Pancreas (tissue), 10 donors: ENCODE results near the gene TEDC1. TPM values are rescaled to one million over a fixed set of nuclear protein-coding genes. Genes with fewer than 3 reads are reported as not detected.

ENCODE experiments used
- ATAC-seq, 4 donors: fragments of 200-7000 bp; cut with Tn5 transposase; one replicate each; pipeline versions ENCODE4 v1.8.0 to v1.9.1; 2020; ENCODE audit warnings: mild to moderate bottlenecking in 4 of 4, moderate library complexity in 4 of 4
- DNase-seq, 6 donors: peaks; one replicate each; pipeline ENCODE4 v3.0.0-alpha.2; 2020
- FAIRE-seq: peaks from 2 replicates; lab custom pipeline; 2012; peaks lifted over from hg19 to GRCh38; lab: Jason Lieb, UNC
- H3K27ac ChIP-seq, 4 donors: fragments of 200-600 bp; sonication (generic); 1 replicate in 3 of 4; 2 replicates in 1 of 4; pipeline versions ENCODE4 v1.5.0 to v1.8.0; 2020
- H3K27me3 ChIP-seq, 4 donors: fragments of 200-600 bp; one replicate each; pipeline ENCODE4 v1.8.0; 2021
- H3K36me3 ChIP-seq, 3 donors: fragments of 200-600 bp; sonication (generic) in 1 of 3; one replicate each; pipeline versions ENCODE4 v1.5.0 to v1.8.0; 2020 to 2021
- H3K4me1 ChIP-seq, 3 donors: fragments of 200-600 bp; one replicate each; pipeline ENCODE4 v1.8.0; 2021
- H3K4me3 ChIP-seq, 4 donors: fragments of 200-600 bp; sonication (generic) in 2 of 4; one replicate each; pipeline versions ENCODE4 v1.5.0 to v1.8.0; 2020 to 2021
- H3K9me3 ChIP-seq, 4 donors: fragments of 200-600 bp; one replicate each; pipeline ENCODE4 v1.8.0; 2021
- CTCF ChIP-seq, 4 donors: fragments of 200-600 bp; sonication (generic) in 3 of 4; IDR thresholded peaks; one replicate each; pipeline versions ENCODE4 v1.5.0 to v1.8.0; 2021; ENCODE audit warnings: antibody characterized with exemption in 4 of 4
- WGBS, 2 donors: extraction: QIAGEN DNeasy Blood & Tissue Kit; methylation state at CpG; one replicate each; pipeline ENCODE4 v1.1.7; 2013; 5-methylcytosine and 5-hydroxymethylcytosine counted together
- intact Hi-C, 3 donors: fragments of 100-400 bp; cut with DNase I; formaldehyde crosslinking; loops; one replicate each; pipeline versions ENCODE4 v1.11.1 to v1.14.2; 2022
- polyA plus RNA-seq, 2 donors: library from polyadenylated mRNA; stranded (reverse); fragments of 200-250 nt; gene quantifications; one replicate each; pipeline ENCODE4 v1.2.3, GENCODE V29; 2013
- total RNA-seq, 6 donors: library from RNA; stranded (reverse); fragmentation: NEBNext Ultra II Directional in 4 of 6; extraction: Animal tissue kit (Norgen Biotek cat#: 25700) in 4 of 6; gene quantifications; one replicate each; pipeline versions ENCODE4 v1.2.1 to v1.2.4, GENCODE V29; 2021 to 2023
- donor health status: healthy with polysubstance abuse.
- donor health status: DM: no; HTN: no; CAD: no; lungs with moderate emphysema.
- donor health status: DM: no; HTN: no; CAD: no.
- donor health status: control.
- donor health status: control.
- donor health status: Bipolar disorder and iron deficiency.
- donor health status: DM: yes; HTN: yes; CAD: no.
- donor health status: DM: no; HTN: no; CAD: no.
- donor health status: DM: no; HTN: no; CAD: no.
- donor health status: DM: yes; HTN: yes; CAD: no.

The TEDC1 gene
- total RNA-seq (1 to 10 TPM; 2.0 to 5.2 (median 3.3) TPM), polyA plus RNA-seq (10 to 100 TPM; 18.1 to 21.5 TPM)

- H3K4me1 ChIP-seq, result peaks cover 0 to 24% (median 4%) of the 10 kb centered on the region in 3 donors
- peak; percentile 78 to 88 (median 81) for ATAC-seq
- peak; percentile 97 for FAIRE-seq
- peak; percentile 98 to 100 (median 100) for DNase-seq
- intact Hi-C loops, result no loop called here
- no peaks in the 10 kb centered on the region for H3K9me3 ChIP-seq
- 0% methylated on average over 78 to 94 of the region's 94 CpGs for WGBS, 2 donors
- peak within 1 kb of the TSS; percentile 54 to 92 (median 58) for H3K4me3 ChIP-seq
- H3K36me3 ChIP-seq, result no peaks in the 10 kb centered on the region
- peak; percentile 47 to 87 (median 68) for TF ChIP-seq CTCF (IDR thresholded peaks at IDR 0.05)
- H3K27me3 ChIP-seq, result peaks cover 0 to 11% (median 0%) of the 10 kb centered on the region in 4 donors
- H3K27ac ChIP-seq, result peak within 1 kb of the TSS; percentile 92 to 98 (median 96)
Observed at GRCh38 chr14:105490572-105491365, at the start of gene TEDC1. Gene TEDC1 (plus strand): TSS chr14:105491246. CDS start chr14:105491376, 130 bp downstream.

DNA sequence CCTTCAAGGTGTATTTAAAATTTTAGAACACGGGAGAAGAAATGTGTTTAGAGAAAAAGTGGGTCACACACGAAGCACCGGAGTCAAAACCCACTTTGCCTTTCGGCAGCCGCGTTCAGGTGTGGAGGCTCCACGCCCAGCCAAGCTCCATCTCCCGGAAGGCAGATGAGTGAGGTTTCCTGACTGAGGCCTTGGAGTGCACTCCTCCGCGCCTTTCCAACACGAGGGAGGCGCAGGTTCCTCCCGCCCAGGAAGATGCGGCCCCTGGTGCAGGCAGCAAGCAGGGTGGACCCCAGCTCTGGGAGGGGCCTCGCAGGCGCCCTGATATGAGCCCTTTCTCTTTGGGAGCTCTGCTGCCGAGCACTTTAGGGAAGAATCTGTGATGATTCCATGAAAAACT lies 48.9 kb upstream of the TEDC1 start:
- Histone ChIP-seq H3K27me3 (no peaks in the 10 kb centered on the region), H3K27ac (no peak overlapping the region), H3K4me1 (no peaks in the 10 kb centered on the region), H3K4me3 (no peak overlapping the region), H3K9me3 (no peaks in the 10 kb centered on the region), H3K36me3 (peaks cover 0 to 5% (median 0%) of the 10 kb centered on the region in 3 donors)
- WGBS, 2 donors, result 78 to 85% methylated on average over 17 of the region's 17 CpGs
- no peak for TF ChIP-seq CTCF (IDR thresholded peaks at IDR 0.05)
- no peak for DNase-seq
- intact Hi-C loops, result no loop called here
- no peak for ATAC-seq
- FAIRE-seq, result no peak

GRCh38 chr14:105442834-105443233 lies 48.2 kb upstream of the TEDC1 start:
- ATAC-seq (no peak), FAIRE-seq (no peak)
- intact Hi-C loops, result no loop called here

GRCh38 chr14:105444859-105445258 lies 46.2 kb upstream of the TEDC1 start:
- no peaks in the 10 kb centered on the region for H3K9me3 ChIP-seq
- H3K27me3 ChIP-seq, result no peaks in the 10 kb centered on the region
- no peak for TF ChIP-seq CTCF (IDR thresholded peaks at IDR 0.05)
- no peak for ATAC-seq
- peak in 1 of 6 donors; percentile 48 for DNase-seq
- WGBS, 2 donors, result 90 to 91% methylated on average over 17 of the region's 17 CpGs
- H3K36me3 ChIP-seq, result peaks cover 0 to 5% (median 0%) of the 10 kb centered on the region in 3 donors
- H3K4me1 ChIP-seq, result no peaks in the 10 kb centered on the region
- no peak overlapping the region for H3K4me3 ChIP-seq
- no peak for FAIRE-seq
- intact Hi-C loops, result no loop called here
- no peak overlapping the region for H3K27ac ChIP-seq

More at GRCh38 chr14:105442834-105443233, 48.2 kb upstream of the TEDC1 start:
- Histone ChIP-seq H3K9me3 (no peaks in the 10 kb centered on the region), H3K36me3 (peaks cover 0 to 5% (median 0%) of the 10 kb centered on the region in 3 donors), H3K27me3 (no peaks in the 10 kb centered on the region), H3K4me3 (no peak overlapping the region), H3K27ac (no peak overlapping the region), H3K4me1 (no peaks in the 10 kb centered on the region)
- DNase-seq, result no peak
- WGBS, 2 donors, result 82 to 85% methylated on average over 12 of the region's 12 CpGs
- no peak for TF ChIP-seq CTCF (IDR thresholded peaks at IDR 0.05)

DNA sequence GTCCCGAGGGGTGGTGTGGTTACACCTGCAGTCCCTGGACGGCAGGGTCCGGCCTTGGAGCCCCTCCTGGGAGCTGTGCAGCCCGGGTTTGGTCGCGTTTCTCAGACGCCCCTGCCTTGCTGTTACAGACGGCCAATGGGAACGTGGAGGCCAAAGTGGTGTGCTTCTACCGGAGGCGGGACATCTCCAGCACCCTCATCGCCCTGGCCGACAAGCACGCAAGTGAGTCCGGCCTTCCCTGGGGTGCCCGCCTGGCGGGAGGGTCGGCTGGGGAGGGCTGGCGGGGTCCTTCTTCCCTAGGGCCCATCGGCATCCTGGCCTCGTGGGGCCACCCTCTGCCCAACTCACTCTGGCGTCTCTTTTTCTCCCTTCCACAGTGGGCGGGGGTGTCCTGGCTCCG lies 45.8 kb upstream of the TEDC1 start:
- Histone ChIP-seq H3K4me3 (no peak overlapping the region), H3K36me3 (peaks cover 0 to 10% (median 2%) of the 10 kb centered on the region in 3 donors), H3K27ac (no peak overlapping the region), H3K27me3 (no peaks in the 10 kb centered on the region), H3K4me1 (no peaks in the 10 kb centered on the region), H3K9me3 (no peaks in the 10 kb centered on the region)
- 86 to 87% methylated on average over 23 to 24 of the region's 24 CpGs for WGBS, 2 donors
- ATAC-seq (no peak), FAIRE-seq (no peak), DNase-seq (peak in 2 of 6 donors; percentile 28 to 60)
- intact Hi-C loops, result no loop called here
- no peak for TF ChIP-seq CTCF (IDR thresholded peaks at IDR 0.05)
